GM19023 (cell line): ENCODE data around the gene ZFR2.
"Not testable (repeated sequence)": the region's sequence is repeated elsewhere in the genome, so short reads cannot be mapped to it uniquely, and the experiment has no call there.

Experiments
- ATAC-seq: cut with Tn5 transposase; IDR thresholded peaks from one replicate; pipeline ENCODE4 v1.9.1; 2021; ENCODE audit warnings: mild to moderate bottlenecking, moderate library complexity; ENCODE audit not compliant: unreplicated experiment

Gene ZFR2

DNA sequence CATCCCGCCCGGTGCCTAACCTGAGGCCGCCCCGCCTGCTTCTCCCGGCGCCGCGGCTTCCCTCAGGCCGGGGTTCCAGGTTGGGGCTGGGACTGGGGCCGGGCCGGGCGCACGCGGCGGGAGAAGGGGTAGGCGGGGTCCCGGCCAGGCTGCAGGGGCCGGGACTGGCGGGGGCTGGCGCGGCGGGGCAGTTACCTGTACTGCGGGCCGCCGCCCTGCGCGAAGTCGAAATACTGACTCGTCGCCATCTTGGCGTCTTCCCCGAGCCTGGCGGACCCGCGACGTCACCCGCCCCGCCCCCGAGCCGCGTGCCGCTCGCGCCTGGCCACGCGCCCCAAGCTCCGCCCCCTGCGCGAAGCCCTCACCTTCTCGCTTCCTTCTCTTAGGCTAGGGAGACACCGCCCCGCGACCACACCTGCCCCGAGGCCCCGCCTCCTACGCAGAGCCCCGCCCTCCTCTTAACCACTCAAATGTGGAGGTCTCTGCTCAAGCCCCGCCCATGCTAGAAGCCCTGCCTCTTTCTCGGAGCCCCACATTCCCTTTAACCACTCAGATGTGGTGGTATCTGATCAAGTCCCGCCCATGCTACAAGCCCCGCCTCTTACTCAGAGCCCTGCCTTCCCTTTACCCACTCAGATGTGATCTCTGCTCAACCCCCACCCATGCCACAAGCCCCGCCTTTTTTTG, at the start of gene ZFR2:
TSS of gene ZFR2 (minus strand) at position 269 of the 687 bp plus-strand sequence. CDS start at position 248, 21 bp downstream.
- ATAC-seq = no peak

DNA sequence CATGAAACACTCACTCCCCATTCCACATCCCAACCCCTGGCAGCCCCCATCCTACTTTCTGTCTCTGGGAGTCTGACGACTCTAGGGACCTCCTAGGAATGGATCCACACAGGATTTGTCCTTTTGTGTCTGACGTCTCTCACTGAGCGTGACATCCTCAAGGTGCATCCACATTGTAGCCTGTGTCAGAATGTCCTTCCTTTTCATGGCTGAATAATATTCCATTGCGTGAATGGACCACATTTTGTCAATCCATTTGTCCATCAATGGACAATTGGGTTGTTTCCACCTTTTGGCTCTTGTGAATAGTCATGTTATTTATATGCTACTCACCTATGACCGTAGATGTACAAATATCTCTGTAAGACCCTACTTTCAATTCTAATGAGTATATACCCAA, 47.2 kb upstream of the ZFR2 start:
- no peak for ATAC-seq

DNA sequence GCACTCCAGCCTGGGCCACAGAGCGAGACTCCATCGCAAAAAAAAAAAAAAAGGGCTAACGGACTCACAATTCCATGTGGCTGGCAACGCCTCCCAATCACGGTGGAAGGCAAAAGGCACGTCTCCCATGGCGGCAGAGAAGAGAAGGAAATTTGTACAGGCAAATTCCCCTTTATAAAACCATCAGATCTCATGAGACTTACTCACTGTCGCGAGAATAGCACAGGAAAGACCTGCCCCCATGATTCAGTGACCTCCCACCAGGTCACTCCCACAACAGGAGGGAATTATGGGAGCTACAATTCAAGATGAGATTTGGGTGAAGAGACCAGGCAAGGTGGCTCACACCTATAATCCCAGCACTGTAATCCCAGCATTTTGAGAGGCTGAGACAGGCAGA, 45.4 kb upstream of the ZFR2 start:
- no peak for ATAC-seq

DNA sequence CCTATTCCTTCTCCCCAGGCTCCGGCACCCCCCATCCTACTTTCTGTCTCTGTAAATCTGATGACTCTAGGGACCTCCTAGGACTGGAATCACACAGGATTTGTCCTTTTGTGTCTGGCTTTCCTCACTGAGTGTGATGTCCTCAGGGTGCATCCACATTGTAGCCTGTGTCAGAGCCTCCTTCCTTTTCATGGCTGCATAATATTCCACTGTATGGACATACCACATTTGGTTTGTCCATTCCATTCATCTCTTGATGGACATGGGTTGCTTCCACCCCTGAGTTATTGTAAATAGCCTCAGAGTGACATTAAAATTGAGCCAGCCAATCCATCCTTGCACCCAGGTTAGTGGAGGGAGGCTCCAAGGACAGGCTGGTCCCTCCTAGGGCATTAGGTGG, 41.3 kb upstream of the ZFR2 start:
- no peak for ATAC-seq

DNA sequence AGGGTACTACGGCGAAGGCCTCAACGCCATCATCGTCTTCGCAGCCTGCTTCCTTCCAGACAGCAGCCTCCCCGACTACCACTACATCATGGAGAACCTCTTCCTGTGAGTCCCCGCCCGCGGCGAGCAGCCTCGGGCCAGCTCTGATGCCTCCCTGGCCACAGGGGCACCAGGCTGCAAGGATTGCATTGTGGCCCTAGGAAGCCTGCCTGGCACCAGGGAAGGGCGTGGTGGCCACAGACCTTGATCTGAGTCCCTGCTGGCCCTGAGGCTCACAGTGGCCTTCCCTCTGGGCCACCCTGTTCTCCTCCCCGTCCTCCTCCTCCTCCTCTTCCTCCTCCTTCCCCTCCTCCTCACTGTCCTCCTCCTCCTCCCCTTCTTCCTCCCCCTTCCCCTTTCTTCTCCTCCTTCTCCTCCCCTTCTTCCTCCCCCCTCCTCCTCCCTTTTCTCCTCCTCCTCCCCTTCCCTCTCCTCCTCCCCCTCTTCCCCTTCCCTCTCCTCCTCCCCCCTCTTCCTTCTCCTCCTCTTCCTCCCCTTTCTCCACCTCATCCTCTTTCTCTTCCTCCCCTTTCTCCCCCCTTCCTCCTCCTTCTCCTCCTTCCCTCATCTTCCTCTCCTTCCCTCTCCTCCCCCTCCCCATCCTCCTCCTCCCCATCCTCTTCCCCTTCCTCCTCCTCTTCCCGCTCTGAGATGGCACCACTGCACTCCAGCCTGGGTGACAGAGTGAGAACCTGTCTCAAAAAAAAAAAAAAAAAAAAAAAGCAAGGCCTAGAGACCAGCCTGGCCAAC, 39.6 kb upstream of the ZFR2 start:
- no peak for ATAC-seq

DNA sequence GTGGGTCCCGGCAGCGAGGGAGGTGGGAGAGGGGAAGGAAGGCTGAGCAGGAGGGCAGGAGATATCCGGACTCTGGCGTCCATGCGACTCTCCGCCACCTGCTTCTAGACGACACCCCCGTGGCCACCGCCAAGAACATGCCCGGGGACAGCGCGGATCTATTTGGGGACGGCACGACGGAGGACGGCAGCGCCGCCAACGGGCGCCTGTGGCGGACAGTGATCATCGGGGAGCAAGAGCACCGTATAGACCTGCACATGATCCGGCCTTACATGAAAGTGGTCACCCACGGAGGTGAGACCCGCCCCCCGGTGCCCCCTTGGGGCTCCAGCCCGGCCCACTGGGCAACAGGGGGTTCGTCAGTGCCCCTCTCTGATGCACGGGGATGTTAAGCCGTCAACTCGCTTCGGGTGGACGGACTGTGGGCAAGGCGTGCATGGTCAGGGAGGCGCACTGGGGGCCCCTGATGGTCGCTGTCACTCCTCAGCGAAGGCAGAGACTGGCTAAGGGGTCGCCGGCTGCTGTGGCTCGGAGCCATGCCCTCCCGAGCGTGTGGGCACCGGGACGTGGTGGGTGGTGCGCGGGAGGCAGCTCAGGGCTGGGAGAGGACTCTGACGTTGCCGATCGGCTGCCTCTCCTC, 38.9 kb upstream of the ZFR2 start:
- ATAC-seq = no peak

DNA sequence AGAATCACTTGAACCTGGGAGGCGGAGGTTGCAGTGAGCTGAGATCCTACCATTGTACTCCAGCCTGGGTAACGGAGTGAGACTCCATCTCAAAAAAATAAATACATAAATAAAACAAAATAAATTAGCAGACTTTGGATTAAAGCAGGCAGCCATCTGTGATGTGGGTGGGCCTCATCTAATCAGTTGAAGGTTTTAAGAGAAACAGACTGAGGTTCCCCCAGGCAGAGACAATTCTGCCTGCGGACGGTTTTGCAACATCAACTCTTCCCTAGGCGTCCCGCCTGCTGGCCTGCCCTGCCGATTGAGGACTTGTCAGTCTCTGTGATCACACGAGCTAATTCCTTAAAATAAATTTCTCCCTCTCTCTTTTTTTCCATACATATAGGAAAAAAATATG, 35.4 kb upstream of the ZFR2 start:
- ATAC-seq = no peak

DNA sequence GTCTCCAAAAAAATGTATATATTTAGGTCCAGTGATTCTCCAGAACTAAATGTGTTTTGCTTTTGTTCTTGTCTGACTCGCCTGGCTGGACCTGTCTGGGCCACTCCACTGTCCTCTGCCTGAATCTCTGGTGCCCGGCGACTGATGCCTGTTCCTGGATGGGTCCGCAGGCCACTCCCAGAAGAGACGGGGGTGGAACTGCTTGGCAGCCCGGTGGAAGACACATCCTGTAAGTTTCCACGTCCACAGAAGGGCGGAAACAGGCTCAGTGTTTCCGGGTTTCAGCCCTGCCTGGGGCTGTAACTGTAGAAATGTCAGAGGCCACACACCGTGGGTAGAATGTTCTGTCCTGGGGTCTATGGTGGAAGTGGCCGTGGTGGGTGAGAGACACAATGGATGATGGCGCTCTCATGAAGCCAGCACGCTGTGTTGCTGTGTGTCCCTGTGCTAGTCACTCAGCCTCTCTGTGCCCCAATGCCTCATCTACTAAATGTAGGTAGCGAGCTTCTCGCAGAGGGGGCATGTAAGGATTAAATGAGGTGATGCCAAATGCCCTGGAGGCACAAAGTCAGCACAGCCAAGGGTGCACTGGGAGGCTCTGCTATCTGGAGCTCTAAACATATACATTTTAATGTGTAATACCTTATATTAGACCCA, 33.6 kb upstream of the ZFR2 start:
- no peak for ATAC-seq

DNA sequence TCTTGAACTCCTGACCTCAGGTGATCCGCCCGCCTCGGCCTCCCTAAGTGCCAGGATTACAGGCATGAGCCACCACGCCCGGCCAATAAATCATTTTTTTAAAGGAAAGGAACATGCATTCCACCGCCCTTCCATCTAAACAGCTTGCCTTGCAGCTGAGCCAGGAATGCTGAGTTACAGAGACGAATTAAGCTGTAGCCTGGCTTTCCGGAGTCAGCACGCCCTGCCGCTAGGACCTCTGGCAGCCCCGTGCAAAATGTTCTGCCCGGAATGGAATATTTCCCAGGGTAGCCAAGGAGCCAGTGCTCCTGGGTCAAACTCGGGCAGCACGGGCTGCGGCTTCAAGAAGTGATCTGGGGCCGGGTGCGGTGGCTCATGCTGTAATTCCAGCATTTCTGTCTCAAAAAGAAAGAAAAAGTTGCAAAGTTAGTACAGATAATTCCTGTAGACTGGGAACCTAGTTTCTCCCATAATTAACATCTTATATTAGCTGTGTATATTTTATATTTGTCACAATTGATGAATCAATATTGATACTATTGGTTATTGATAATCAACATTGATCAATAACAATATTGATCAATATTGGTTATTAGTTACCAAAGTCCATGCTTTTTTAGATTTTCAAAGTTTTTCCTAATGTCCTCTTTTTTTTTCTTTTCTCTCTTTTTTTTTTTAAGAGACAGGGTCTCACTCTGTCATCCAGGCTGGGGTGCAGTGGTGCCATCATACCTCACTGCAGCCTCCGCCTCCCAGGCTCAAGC, 30.9 kb upstream of the ZFR2 start:
- no peak for ATAC-seq

DNA sequence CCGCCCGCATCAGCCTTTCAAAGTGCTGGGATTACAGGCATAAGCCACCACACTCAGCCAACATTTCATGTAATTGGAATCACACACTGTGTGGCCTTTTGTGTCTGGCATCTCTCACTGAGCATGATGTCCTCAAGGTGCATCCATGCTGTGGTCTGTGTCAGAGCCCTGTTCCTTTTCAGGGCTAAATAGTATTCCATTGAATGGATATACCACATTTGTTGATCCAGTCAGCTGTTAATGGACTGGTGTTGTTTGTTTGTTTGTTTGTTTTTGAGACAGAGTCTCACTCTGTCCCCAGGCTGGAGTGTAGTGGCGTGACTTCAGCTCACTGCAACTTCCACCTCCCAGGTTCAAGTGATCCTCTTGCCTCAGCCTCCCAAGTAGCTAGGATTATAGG, 29.6 kb upstream of the ZFR2 start:
- ATAC-seq = no peak

DNA sequence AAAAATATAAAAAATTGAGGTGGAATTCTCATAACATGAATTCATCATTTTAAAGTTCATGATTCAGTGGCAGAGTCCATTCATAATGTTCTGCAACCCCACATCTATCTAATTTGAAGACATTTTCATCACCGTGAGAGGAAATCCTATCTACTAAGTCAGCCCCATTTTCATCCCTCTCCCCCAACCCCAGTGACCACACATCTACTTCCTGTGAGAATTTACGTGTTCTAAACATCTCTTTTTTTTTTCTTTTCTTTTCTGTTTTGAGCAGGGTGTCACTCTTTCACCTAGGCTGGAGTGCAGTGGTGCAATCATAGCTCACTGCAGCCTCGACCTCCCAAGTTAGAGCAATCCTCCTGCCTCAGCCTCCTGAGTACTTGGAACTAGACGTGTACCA, 29.1 kb upstream of the ZFR2 start:
- no peak for ATAC-seq

DNA sequence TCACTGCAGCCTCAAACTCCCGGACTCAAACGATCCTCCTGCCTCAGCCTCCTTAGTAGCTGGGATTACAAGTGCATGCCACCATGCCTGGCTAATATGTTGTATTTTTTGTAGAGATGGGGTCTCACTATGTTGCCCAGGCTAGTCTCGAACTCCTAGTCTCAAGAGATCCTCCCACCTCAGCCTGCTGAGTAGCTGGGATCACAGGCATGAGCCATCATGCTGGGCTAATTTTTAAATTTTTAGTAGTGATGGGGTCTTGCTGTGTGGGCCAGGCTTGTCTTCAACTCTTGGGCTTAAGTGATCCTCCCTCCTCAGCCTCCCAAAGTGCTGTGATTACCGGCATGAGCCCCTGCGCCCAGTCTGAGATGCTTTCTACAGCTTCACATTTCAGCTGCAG, 26.9 kb upstream of the ZFR2 start:
- ATAC-seq = no peak

DNA sequence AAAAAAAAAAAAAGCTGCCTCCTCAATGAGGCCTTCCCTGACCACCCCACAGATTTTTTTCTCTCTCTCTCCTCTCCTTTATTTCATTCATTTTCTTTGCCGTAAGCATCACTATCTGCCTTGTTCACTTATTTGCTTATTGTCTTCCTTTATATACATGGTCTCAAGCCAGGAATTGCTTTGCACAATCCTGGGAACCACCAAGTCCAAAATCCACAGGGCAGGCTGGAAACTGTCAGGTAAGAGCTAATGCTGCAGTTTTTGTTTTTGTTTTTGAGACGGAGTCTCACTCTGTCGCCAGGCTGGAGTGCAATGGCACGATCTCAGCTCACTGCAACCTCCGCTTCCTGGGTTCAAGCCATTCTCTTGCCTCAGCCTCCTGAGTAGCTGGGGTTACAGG, 26.1 kb upstream of the ZFR2 start:
- not testable (repeated sequence) for ATAC-seq

DNA sequence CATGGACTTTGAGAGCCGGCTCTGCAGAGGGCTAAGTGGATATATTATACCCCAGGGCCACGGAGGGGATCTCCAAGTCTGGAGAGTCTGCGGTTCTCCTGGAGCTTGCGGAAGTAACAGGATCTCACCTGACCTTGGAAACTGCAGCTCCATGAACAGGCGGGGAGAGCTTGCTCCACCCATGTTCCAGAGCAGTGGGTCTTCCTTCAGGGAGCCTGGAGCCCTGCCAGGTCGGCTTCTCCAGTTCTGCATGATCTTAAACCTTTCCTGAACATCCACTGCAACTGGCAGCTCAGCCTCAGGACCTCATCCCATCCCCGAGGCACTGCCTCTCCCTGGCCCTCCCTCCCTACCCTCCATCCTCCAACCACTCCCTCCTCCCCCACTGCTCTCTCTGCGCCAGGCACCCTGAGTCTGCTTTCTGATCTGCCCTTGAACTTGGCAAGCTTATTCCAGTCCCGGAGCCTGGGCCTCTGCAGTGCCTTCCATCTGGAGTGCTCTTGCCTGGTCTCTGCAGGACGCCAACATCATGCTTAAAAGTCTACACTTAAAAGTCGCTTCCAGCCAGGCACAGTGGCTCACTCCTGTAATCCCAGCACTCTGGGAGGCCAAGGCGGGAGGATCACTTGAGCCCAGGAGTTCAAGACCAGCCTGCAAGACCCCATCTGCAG, 24.8 kb upstream of the ZFR2 start:
- no peak for ATAC-seq

DNA sequence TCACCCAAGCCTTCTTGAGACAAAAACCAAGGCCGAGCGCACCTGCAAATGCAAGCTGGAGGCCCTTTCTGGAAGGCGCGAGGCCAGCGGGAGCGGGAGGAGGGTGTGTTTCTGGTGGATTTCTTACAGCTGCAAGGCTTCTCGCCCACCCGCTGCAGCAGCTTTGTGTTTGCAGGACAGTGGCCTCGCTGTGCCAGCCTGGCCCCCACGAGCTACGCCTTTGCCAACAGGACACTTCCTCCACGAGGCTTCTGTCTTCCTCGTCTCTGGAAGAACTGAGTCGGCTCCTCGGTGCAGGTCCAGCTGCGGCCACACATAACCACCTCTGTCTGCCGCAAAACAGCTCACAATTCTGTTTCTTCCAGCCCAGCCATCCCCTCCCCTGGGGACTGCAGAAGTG, 21.8 kb upstream of the ZFR2 start:
- ATAC-seq = no peak

DNA sequence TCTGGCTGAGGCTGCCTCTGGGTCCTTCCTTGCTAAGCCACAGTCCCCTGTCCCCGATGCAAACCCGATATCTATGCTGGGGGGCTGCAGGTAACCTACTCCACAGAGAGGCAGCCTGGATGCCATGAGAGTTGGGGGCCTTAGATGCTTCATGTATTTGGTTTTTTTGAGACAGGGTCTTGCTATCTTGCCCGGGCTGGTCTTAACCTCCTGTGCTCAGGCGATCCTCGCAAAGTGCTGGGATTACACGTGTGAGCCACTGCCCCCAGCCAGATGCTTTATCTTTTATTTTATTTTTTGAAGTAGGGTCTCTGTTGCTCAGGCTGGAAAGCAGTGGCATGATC, 13.2 kb upstream of the ZFR2 start:
- no peak for ATAC-seq

DNA sequence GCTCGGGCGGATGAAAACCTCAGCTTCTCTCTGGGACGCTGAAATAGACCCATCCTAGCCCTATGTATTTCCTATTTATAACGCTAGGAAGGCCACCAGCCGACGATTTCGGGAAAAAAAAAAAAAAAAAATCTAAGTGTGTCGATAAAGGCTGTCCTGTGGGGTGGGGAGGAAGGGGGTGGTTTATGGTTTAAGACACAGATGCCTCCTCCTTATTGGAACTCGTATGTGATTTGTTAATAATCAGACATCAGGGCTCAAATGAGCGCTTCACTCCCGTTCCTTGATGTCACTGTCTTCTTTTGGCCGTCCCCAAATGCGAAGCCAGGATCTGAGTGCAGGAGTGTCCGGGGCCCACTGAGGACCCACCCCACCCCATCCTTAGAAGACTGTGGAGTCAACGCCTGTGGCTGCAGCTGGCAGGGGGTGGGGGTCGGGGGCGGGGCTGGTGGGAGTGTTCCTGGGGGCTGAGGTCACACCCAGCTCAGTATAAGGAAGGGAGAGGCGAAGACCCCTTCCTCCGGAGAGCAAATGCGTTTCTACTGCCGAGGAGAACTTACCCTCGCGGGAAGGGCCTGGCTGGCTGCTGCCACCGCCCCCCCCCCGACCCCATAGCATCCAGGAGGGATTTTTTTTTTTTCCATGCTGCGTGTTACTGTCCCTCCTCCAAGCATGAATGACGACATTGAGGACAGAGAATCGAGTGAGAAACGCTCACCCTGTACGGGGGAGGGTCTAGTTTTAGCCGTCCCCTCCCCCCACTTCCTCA, 12.6 kb upstream of the ZFR2 start:
- ATAC-seq = no peak

DNA sequence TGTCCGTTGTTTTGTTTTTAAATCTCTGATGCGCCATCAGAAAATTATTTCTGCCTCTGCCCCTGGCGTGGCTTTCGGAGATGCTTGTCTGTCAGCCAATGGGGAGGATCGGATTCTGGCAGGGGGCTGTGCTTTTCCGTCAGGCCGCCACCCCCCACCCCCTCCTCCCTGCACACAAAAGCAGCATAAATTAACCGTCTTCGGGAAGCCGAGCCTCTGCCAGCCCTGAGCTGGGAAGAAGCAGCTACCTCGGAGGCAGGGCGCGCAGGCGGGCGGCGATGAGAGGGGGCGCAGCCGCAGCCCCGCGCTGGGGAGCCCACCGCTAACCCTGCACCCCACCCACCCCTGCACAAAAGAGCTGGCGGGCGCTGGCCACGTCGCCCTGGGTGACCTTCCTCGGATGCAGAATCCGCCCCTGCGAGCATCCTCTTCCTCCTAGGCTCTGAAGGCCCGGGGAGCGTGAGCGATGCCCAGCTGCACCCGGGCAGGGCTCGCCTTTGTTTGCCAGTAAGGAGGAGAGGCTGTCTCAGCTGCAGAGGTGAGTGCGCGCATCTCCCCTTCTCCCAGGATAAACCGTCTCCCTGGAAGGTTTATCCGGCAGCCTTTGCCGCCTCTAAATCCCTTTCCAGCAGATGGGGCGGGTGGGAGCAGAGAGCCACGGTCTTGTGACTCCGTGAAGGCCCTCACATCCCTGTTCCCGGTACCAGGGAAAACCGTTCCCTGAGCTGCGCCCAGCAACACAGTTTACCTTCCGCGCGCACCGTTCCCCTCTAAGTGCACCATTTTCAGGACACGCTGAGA, 11.8 kb upstream of the ZFR2 start, which contains the start of gene ATCAY:
TSS of gene ATCAY (plus strand) at position 215 of the 801 bp plus-strand sequence. CDS start 5,083 bp downstream, outside the sequence.
- ATAC-seq = no peak

DNA sequence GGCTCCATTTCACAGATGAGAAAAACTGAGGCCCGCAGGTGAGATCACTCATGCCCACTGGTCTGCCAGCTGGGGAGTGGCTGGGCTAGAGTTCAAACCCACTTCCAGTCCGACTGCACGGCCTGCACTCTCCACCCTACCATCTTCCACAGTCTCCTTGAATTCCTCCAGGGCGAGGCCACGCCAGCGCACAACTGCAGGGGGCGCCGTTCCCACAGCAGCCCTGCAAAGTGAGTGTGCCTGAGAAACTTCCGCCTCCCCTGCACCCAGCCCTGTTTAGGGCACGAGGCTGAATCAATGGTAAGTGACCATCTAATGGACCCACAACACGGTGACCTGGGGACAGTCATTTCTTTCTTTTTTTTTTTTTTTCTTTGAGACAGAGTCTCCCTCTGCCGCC, 10.8 kb upstream of the ZFR2 start:
- ATAC-seq = no peak
